HG03103 (cell line): ENCODE results near the gene TOMM7.
A peak's percentile ranks its signal among the peaks of the same experiment; 100 is the strongest.
"Not testable (repeated sequence)": the region's sequence is repeated elsewhere in the genome, so short reads cannot be mapped to it uniquely, and the experiment has no call there.

Experiments
- ATAC-seq: cut with Tn5 transposase; IDR thresholded peaks from one replicate; pipeline ENCODE4 v1.9.1; 2021; ENCODE audit warnings: low read depth; ENCODE audit not compliant: unreplicated experiment

The TOMM7 gene

DNA sequence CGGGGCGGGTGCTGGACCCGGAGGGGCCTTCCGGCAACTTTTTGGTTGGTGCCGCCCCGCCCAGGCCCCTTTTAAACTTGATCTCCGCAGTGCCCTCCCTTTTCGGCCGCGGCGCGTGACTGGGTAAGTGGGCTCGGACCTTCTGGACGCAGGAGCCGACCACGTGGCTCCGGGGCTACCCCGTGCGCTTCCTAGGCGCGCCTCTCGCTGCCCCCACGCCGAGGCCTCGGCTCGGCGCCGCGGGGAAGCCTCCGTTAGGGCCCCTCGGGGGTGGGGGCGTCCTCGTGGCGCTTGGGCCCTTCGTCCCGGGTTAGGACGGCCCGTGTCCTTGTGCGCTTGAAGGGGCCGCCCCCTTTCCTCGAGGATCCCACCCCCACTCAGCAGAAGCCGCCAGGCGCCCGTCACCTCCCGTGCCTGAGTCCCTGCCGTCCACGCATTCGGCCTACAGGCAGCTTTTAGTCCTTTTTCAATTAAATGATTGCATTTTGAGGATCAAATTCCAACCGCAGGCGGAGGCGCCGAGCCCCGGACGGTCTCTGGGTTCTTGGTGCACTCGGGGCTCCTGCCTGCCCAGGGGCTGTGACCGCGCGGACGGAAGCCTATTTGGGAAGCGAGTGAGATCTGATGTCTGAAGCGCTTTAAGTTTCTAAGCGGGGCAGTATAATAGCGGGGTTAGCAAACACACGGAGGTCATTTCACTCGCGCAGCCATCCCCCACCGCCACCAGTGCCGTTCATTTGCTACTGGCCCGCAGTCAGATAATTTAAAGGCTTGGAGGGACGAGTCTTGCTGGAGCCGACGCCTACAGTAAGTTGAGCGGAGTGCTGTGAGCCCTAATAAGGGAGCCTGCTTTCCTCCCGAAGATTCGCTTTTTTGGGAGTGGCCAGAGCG lies 31.8 kb upstream of the TOMM7 start:
- ATAC-seq, result peak; percentile 73

GRCh38 chr7:22853674-22854157 lies 31.1 kb upstream of the TOMM7 start:
- peak; percentile 14 for ATAC-seq

DNA sequence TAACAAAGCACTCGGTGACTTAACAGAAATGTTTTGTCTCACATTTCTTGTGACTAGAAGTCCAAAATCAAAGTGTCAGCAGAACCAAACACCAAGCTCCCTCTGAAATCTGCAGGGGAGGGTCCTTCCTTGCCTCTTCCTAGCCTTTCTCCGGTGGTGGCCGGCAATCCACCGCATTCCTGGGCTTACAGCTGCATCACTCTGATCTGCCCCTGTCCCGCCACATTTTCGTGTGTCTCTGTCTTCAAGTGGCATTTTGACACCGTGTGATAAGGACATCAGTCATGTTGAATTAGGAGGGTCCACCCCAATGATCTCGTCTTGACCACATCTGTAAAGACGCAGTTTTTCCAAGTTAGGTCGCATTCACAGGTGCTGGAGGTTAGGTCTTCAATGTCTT lies 30.5 kb upstream of the TOMM7 start:
- ATAC-seq, result no peak

DNA sequence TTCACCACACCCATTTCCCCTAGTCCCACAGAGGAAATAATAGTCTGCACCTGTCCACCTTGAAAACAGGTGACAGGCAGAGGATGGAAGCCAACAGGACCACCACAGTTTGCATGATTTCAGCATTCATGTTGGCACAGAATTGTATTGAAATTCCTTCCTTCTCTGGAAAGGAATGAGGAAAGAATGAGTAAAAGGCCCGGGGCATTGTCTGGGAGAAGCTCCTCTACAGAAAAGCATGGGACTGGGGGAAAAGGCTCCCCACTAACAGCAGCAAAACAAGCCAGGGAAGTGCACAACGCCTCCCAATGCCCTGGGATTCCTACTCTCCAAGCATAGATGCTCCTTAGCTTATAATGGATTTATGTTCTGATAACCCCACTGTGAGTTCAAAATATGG lies 28.5 kb upstream of the TOMM7 start:
- no peak for ATAC-seq

DNA sequence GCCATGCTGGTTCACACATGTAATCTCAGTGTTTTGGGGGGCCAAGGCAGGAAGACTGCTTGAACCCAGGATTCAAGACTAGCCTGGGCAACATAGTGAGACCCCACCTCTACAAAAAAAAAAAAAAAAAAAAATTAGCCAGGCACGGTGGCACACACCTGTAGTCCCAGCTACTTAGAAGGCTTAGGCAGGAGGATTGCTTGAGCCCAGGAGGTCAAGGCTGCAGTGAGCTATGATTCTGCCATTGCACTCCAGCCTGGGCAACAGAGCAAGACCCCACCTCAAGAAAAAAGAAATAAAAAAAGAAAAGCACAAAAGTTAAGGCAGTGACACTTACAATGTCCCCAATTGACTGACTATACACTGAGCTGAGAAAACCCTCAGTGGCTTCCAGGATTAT lies 27.7 kb upstream of the TOMM7 start:
- not testable (repeated sequence) for ATAC-seq

GRCh38 chr7:22849662-22850061 lies 27.0 kb upstream of the TOMM7 start:
- ATAC-seq, result no peak

- ATAC-seq, result no peak
Observed at GRCh38 chr7:22849172-22849571, 26.5 kb upstream of the TOMM7 start.

GRCh38 chr7:22846961-22847360 lies 24.3 kb upstream of the TOMM7 start:
- no peak for ATAC-seq

GRCh38 chr7:22845221-22845834 lies 22.7 kb upstream of the TOMM7 start:
- no peak for ATAC-seq

DNA sequence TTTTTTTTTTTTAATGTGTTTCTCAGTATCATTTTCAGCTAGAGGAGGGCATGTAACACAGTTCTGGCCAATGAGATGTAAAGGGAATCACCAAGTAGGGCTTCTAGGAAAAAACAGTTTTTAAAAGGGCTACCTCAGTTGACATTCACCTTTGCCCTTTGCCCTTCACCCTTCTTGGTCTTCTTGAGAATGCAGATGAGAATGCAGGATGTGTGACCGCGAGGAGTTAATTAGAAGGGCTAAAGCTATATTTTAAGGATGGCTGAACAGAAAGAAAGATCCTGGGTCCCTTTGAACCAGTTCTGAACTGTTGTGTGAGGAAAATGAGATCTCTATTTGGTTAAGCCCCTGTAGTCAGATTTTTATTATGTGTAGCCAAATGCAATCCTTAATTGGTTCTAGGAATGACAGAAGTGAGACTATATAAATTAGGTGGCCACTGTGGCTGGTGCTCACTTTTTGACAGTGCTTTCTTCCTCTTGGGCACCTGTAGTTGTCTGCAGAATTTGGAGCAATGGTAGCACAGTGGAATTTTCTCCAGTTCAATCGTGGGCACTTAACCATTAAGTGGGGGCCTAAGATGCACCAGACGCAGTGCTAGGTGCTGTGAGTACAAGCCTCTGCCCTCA lies 21.1 kb upstream of the TOMM7 start:
- no peak for ATAC-seq

DNA sequence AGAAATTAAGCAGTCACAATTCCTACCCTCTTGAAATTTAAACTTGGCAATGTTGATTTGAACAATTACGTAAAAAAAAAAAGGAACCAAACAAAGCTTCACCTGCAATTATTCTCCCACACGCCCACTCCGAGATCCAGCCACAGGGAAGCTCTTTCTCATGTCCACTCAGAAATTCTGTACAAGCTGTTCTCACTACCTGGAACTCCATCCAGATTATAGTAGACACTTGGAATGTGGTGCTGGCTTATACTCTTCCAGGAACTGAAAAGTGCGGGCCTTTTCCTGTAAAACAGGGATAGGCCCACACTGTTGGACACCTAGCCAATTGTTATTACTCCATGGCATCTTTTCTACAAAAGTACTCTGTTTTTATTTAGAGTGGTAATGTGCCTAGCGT lies 20.3 kb upstream of the TOMM7 start:
- no peak for ATAC-seq

DNA sequence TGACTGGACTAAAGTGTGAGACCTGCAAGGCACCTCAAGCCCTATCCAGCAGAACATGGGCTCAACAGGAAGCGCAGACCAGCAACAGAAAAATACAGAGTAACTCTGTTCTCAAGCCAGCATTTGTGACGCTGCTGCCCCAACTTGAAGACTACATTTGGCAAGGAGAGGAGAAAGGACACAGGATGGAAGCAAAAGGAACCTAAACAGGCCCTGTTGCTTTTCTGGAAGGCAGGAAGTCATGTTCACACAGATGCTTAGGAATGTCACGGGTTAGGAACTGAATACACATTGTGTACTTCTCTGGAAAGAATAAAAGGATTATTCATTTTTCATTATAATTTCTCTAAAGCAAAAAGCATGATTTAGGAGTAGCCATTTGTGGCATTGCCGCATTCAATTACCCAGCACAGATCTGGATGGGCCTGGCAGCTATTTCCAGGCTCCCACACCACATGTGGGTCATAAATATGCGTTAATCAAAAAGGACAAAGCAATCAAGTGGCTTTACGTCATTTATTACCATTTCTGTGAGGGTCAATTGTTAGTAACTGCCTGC lies 19.8 kb upstream of the TOMM7 start:
- no peak for ATAC-seq

- ATAC-seq, result no peak
Observed at GRCh38 chr7:22841954-22842353, 19.3 kb upstream of the TOMM7 start.

- no peak for ATAC-seq
Observed at GRCh38 chr7:22837308-22837707, 14.7 kb upstream of the TOMM7 start.

- not testable (repeated sequence) for ATAC-seq
Observed at GRCh38 chr7:22836506-22836905, 13.9 kb upstream of the TOMM7 start.

DNA sequence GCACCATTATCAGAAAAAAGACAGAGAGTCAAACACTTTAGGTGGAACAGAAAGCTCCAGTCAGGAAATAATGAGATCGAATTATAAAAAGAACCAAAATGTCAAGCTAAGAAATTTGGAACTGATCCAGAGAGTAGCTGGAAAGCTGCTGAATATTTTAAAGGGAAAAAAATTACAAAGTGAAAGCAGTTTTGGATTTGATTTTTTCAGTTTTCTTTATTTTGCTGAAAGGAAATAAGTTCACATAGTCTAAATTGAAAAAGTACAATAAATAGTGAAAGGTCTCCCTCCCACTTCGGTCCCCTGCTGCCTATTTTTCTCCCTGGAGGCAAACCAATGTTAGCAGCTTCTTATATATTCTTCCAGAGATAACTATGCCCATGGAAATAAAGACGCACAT lies 11.3 kb upstream of the TOMM7 start:
- no peak for ATAC-seq

DNA sequence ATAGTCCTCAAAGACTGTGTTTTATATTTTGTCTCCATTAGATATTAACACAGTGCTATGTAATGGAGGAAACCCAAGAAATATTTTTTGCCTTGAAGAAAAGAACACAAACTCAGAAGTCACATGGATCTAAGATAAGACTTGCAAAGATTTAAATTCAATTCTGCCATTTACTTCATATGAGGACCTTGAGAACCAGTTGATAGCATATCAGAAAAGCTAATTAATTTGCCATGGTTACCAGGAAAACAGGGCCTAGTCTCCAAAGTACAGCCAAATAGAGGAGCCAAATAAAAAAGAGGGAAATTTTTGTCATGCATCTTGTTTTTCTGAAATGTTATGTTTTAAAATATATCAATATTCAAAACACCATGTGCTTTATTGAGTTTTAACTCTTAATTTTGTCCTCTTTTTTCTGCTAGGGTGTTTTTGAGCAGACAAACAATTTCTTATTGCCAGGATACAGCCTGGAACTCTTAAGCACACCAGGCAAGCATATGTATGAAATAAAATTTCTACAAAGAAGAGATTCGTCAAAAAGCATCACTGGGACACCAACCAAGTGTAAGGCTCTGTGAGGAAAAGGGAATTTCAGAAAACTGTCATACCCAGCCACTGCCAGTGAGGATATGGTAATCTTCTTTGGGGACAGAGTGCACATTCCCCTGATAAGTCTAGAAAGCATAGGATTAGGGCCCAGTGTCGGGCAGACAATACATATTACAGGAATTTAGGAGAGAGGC lies 10.6 kb upstream of the TOMM7 start:
- no peak for ATAC-seq

- ATAC-seq, result no peak
Observed at GRCh38 chr7:22832401-22832800, 9.8 kb upstream of the TOMM7 start.

GRCh38 chr7:22831602-22832305 lies 9.1 kb upstream of the TOMM7 start:
- no peak for ATAC-seq

- no peak for ATAC-seq
Observed at GRCh38 chr7:22827563-22827962, 4.9 kb upstream of the TOMM7 start.
